Neuronal stem cell (in vitro differentiated cells): ENCODE measurements around the gene BMP4.

Experiments used
- DNase-seq: peaks from one replicate; pipeline ENCODE4 v3.0.0-alpha.2; 2013; ENCODE audit warnings: low spot score
- H2AFZ ChIP-seq: one replicate; pipeline ENCODE4 v1.6.1; 2013; ENCODE audit warnings: mild to moderate bottlenecking, low read length, inconsistent platforms
- H2AK5ac ChIP-seq: 2 replicates; pipeline ENCODE4 v1.6.1; 2013; ENCODE audit warnings: low read depth, mild to moderate bottlenecking, inconsistent platforms, low read length, moderate library complexity, mixed read lengths
- H2BK120ac ChIP-seq: 2 replicates; pipeline ENCODE4 v1.6.1; 2013; ENCODE audit warnings: low read depth, mild to moderate bottlenecking, inconsistent platforms, low read length, moderate library complexity, mixed read lengths
- H2BK12ac ChIP-seq: one replicate; pipeline ENCODE4 v1.6.1; 2013; ENCODE audit warnings: low read length, inconsistent platforms
- H2BK15ac ChIP-seq: 2 replicates; pipeline ENCODE4 v1.6.1; 2013; ENCODE audit warnings: mild to moderate bottlenecking, low read length, inconsistent platforms, mixed read lengths
- H2BK5ac ChIP-seq: one replicate; pipeline ENCODE4 v1.6.1; 2013; ENCODE audit warnings: inconsistent platforms, mild to moderate bottlenecking, low read length, moderate library complexity
- H3K14ac ChIP-seq: one replicate; pipeline ENCODE4 v1.6.1; 2013; ENCODE audit warnings: low read length, inconsistent platforms
- H3K18ac ChIP-seq: 2 replicates; pipeline ENCODE4 v1.6.1; 2013; ENCODE audit warnings: low read length, inconsistent platforms
- H3K23ac ChIP-seq: 2 replicates; pipeline ENCODE4 v1.6.1; 2013; ENCODE audit warnings: low read depth, mild to moderate bottlenecking, mixed read lengths, low read length, inconsistent platforms; ENCODE audit not compliant: poor library complexity
- H3K27ac ChIP-seq: replicated peaks from 3 replicates; pipeline ENCODE4 v1.5.1; 2013; ENCODE audit warnings: low read length, inconsistent platforms
- H3K27me3 ChIP-seq, 3 experiments: 2 replicates each; pipeline ENCODE4 v1.6.1; 2013; ENCODE audit warnings: low read length in 3 of 3, mild to moderate bottlenecking in 2 of 3, inconsistent platforms in 1 of 3, low read depth in 1 of 3, mixed read lengths in 1 of 3, moderate library complexity in 1 of 3; ENCODE audit not compliant: control insufficient read depth in 3 of 3, insufficient read depth in 3 of 3
- H3K36me3 ChIP-seq, 2 donors: replicated peaks in 1 of 2; 2 replicates each; pipeline ENCODE4 v1.6.1; 2013; ENCODE audit warnings: low read length in 2 of 2; ENCODE audit not compliant: control insufficient read depth in 2 of 2, insufficient read depth in 2 of 2
- H3K4ac ChIP-seq: 2 replicates; pipeline ENCODE4 v1.6.1; 2013; ENCODE audit warnings: inconsistent platforms, mild to moderate bottlenecking, low read length, moderate library complexity
- H3K4me1 ChIP-seq, 2 donors: 1 replicate in 1 of 2; 2 replicates in 1 of 2; pipeline ENCODE4 v1.6.1; 2013; ENCODE audit warnings: low read length in 2 of 2, low read depth in 1 of 2; ENCODE audit not compliant: control insufficient read depth in 2 of 2, insufficient read depth in 1 of 2
- H3K4me2 ChIP-seq: one replicate; pipeline ENCODE4 v1.6.1; 2013; ENCODE audit warnings: mild to moderate bottlenecking, low read length, inconsistent platforms; ENCODE audit not compliant: insufficient read depth, poor library complexity, severe bottlenecking
- H3K4me3 ChIP-seq, 2 donors: 2 replicates each; pipeline ENCODE4 v1.5.1; 2013; ENCODE audit warnings: low read length in 2 of 2, mild to moderate bottlenecking in 2 of 2, inconsistent platforms in 1 of 2, moderate library complexity in 1 of 2
- H3K79me1 ChIP-seq: one replicate; pipeline ENCODE4 v1.6.1; 2013; ENCODE audit warnings: low read depth, mild to moderate bottlenecking, inconsistent platforms, low read length, moderate library complexity
- H3K9ac ChIP-seq: one replicate; pipeline ENCODE4 v1.6.1; 2013; ENCODE audit warnings: mild to moderate bottlenecking, low read depth, low read length, inconsistent platforms; ENCODE audit not compliant: poor library complexity
- H3K9me3 ChIP-seq, 2 donors: replicated peaks in 1 of 2; 2 replicates each; pipeline versions ENCODE3 to v1.6.1; 2013; ENCODE audit warnings: low read length in 2 of 2, mild to moderate bottlenecking in 2 of 2, inconsistent platforms in 1 of 2, low read depth in 1 of 2, mixed read lengths in 1 of 2, moderate library complexity in 1 of 2; ENCODE audit not compliant: control insufficient read depth in 2 of 2, insufficient read depth in 1 of 2
- H4K8ac ChIP-seq: one replicate; pipeline ENCODE4 v1.6.1; 2013; ENCODE audit warnings: low read depth, mild to moderate bottlenecking, inconsistent platforms, low read length, moderate library complexity
- H4K91ac ChIP-seq: one replicate; pipeline ENCODE4 v1.6.1; 2013; ENCODE audit warnings: low read length, low read depth, mild to moderate bottlenecking, inconsistent platforms; ENCODE audit not compliant: poor library complexity
- WGBS, 2 donors: extraction: QIAGEN DNeasy Blood & Tissue Kit; methylation state at CpG; one replicate each; pipeline ENCODE4 v1.1.7; 2013; ENCODE audit warnings: missing lambda C conversion rate in 2 of 2, mixed read lengths in 1 of 2; ENCODE audit not compliant: insufficient read length in 2 of 2, insufficient replicate concordance in 1 of 2; ENCODE audit errors: extremely low coverage in 2 of 2; 5-methylcytosine and 5-hydroxymethylcytosine counted together

Gene BMP4

GRCh38 chr14:53927171-53927570 is 29.5 kb downstream of the BMP4 start:
- H3K4me3 ChIP-seq, result no peak overlapping the region
- DNase-seq, result no peak
- WGBS, 2 donors, result no CpG with 5 or more reads among the region's 5 CpGs
- H3K79me1 ChIP-seq, result no peaks in the 10 kb centered on the region
- no peak overlapping the region for H3K4ac ChIP-seq
- H2AFZ ChIP-seq, result no peak overlapping the region
- H4K91ac ChIP-seq, result no peak overlapping the region
- H3K27me3 ChIP-seq, result peaks cover 0 to 3% (median 0%) of the 10 kb centered on the region in 3 experiments
- no peak overlapping the region for H3K18ac ChIP-seq
- H4K8ac ChIP-seq, result no peak overlapping the region
- no peak overlapping the region for H3K23ac ChIP-seq
- H3K14ac ChIP-seq, result no peak overlapping the region
- no peaks in the 10 kb centered on the region for H3K36me3 ChIP-seq
- H3K27ac ChIP-seq, result no peak overlapping the region
- H3K9me3 ChIP-seq, result no peaks in the 10 kb centered on the region
- H2AK5ac ChIP-seq, result no peak overlapping the region
- H2BK15ac ChIP-seq, result no peak overlapping the region
- no peak overlapping the region for H2BK120ac ChIP-seq
- no peak overlapping the region for H2BK12ac ChIP-seq
- H3K4me2 ChIP-seq, result no peak overlapping the region
- no peaks in the 10 kb centered on the region for H3K4me1 ChIP-seq
- no peak overlapping the region for H3K9ac ChIP-seq
- H2BK5ac ChIP-seq, result no peak overlapping the region

DNA sequence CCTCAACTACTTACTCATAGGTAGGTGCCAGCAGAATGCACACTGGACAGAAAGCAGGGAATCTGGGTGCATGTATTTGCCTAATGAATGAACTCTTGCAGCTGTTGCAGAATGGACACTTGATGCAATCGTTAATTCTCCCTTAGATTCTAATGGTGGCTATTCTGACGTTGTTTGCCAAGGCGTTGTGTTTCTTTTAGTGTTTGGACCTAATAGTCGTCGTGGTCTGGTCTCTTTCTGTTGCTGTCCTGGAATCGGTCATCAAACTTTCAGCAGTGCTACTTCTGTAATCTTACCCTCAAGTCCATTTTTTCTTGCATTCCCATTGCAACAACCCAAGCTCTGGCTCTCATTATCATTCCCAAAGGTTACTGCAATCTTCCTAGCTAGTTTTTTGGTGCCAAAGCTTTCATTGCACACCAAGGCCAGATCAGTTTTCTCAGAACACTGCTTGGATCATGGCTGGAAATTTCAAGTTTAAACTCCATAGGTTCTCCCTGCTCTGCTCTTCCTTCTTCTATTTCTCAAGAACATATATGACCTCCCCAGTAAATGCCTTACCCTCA is 31.3 kb downstream of the BMP4 start:
- peaks cover 0 to 6% (median 0%) of the 10 kb centered on the region in 3 experiments for H3K27me3 ChIP-seq
- no peak overlapping the region for H2AK5ac ChIP-seq
- H3K4me2 ChIP-seq, result no peak overlapping the region
- no peak overlapping the region for H2BK5ac ChIP-seq
- no peak overlapping the region for H3K18ac ChIP-seq
- no peak overlapping the region for H2AFZ ChIP-seq
- no peak overlapping the region for H3K4me3 ChIP-seq
- H3K4ac ChIP-seq, result no peak overlapping the region
- no peak overlapping the region for H3K9ac ChIP-seq
- H2BK15ac ChIP-seq, result no peak overlapping the region
- DNase-seq, result no peak
- no peak overlapping the region for H2BK120ac ChIP-seq
- H3K27ac ChIP-seq, result no peak overlapping the region
- no peak overlapping the region for H4K91ac ChIP-seq
- no peak overlapping the region for H3K23ac ChIP-seq
- H4K8ac ChIP-seq, result no peak overlapping the region
- H2BK12ac ChIP-seq, result no peak overlapping the region
- H3K4me1 ChIP-seq, result no peaks in the 10 kb centered on the region
- H3K14ac ChIP-seq, result no peak overlapping the region
- WGBS, 2 donors, result no CpG with 5 or more reads among the region's 6 CpGs
- no peaks in the 10 kb centered on the region for H3K36me3 ChIP-seq
- no peaks in the 10 kb centered on the region for H3K79me1 ChIP-seq
- no peaks in the 10 kb centered on the region for H3K9me3 ChIP-seq

DNA sequence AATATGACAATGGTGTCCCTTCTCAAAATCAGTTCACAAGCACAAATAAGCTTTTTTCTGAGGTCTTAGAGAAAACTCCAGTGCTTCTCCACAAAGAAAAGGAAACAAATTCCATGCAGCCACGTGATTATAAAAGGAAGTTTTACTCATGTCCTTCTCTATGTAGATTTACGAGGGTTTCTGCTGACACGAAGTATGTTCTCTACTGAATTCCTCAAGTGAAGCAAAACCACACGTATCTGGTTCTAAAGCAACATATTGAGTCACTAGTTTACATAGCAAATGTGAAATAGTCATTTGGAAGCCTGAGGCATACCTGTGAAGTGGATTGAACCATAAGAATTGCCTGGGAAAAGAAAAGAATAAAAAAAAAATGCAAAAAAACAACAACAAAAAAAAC is 31.9 kb downstream of the BMP4 start:
- H2BK15ac ChIP-seq, result no peak overlapping the region
- no CpG with 5 or more reads among the region's 4 CpGs for WGBS, 2 donors
- H2AFZ ChIP-seq, result no peak overlapping the region
- no peak overlapping the region for H3K23ac ChIP-seq
- no peak overlapping the region for H3K4me2 ChIP-seq
- H4K8ac ChIP-seq, result no peak overlapping the region
- peaks cover 0 to 6% (median 0%) of the 10 kb centered on the region in 3 experiments for H3K27me3 ChIP-seq
- H3K4me3 ChIP-seq, result no peak overlapping the region
- H3K79me1 ChIP-seq, result no peaks in the 10 kb centered on the region
- no peaks in the 10 kb centered on the region for H3K9me3 ChIP-seq
- no peak for DNase-seq
- H2AK5ac ChIP-seq, result no peak overlapping the region
- no peak overlapping the region for H3K18ac ChIP-seq
- no peak overlapping the region for H3K27ac ChIP-seq
- no peak overlapping the region for H4K91ac ChIP-seq
- no peak overlapping the region for H3K4ac ChIP-seq
- H3K9ac ChIP-seq, result no peak overlapping the region
- no peaks in the 10 kb centered on the region for H3K4me1 ChIP-seq
- H3K14ac ChIP-seq, result no peak overlapping the region
- no peak overlapping the region for H2BK120ac ChIP-seq
- no peaks in the 10 kb centered on the region for H3K36me3 ChIP-seq
- H2BK5ac ChIP-seq, result no peak overlapping the region
- no peak overlapping the region for H2BK12ac ChIP-seq

DNA sequence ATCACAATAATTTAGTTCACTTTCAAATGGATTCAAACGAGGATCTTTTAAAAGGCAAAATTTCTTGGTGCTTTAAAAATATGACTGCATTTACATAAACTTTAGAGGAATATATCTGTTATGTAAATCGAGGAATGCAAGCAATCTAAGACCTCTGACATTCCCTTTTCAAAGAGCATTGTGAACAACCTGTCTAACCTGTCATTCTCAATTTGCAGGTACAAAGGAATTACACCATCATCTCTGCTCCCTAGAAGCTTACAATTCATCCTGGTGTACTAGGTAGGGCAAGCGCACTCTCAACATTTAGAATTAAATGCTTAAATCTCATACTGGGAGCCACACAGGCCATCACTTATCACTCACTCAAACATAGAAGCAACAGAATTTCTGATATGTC is 35.6 kb downstream of the BMP4 start:
- no peak overlapping the region for H2BK12ac ChIP-seq
- H3K9me3 ChIP-seq, result no peaks in the 10 kb centered on the region
- H4K91ac ChIP-seq, result no peak overlapping the region
- no peak overlapping the region for H2BK15ac ChIP-seq
- H3K27ac ChIP-seq, result no peak overlapping the region
- no peak overlapping the region for H2AFZ ChIP-seq
- no peak overlapping the region for H3K23ac ChIP-seq
- H3K36me3 ChIP-seq, result no peaks in the 10 kb centered on the region
- H3K79me1 ChIP-seq, result no peaks in the 10 kb centered on the region
- H3K18ac ChIP-seq, result no peak overlapping the region
- no CpG with 5 or more reads among the region's 3 CpGs for WGBS, 2 donors
- H4K8ac ChIP-seq, result no peak overlapping the region
- no peaks in the 10 kb centered on the region for H3K4me1 ChIP-seq
- peaks cover 0 to 6% (median 0%) of the 10 kb centered on the region in 3 experiments for H3K27me3 ChIP-seq
- H2AK5ac ChIP-seq, result no peak overlapping the region
- no peak overlapping the region for H2BK120ac ChIP-seq
- H3K4me2 ChIP-seq, result no peak overlapping the region
- H3K4me3 ChIP-seq, result no peak overlapping the region
- no peak overlapping the region for H3K4ac ChIP-seq
- H3K9ac ChIP-seq, result no peak overlapping the region
- H2BK5ac ChIP-seq, result no peak overlapping the region
- no peak overlapping the region for H3K14ac ChIP-seq
- no peak for DNase-seq
